K562 (cell line): ENCODE results near the gene TSC22D1. TPM values are rescaled to one million over a fixed set of nuclear protein-coding genes. Genes with fewer than 3 reads are reported as not detected.

Source experiments
- BRD4 ChIP-seq: fragments of 200-600 bp; sonication (generic); IDR thresholded peaks from 2 replicates; pipeline ENCODE4 v1.6.1; 2017; ENCODE audit warnings: inconsistent platforms
- KAT7 ChIP-seq: sonication (generic); formaldehyde crosslinking; IDR thresholded peaks from 2 replicates; pipeline ENCODE4 v1.8.0; 2022; ENCODE audit warnings: missing genetic modification reagents, mild to moderate bottlenecking, borderline replicate concordance
- MNT ChIP-seq, 2 experiments: fragments of 450-650 bp; conservative IDR thresholded peaks; 2 replicates each; pipeline ENCODE4 v1.6.1; 2017; ENCODE audit warnings: mild to moderate bottlenecking in 2 of 2, moderate library complexity in 2 of 2
- NELFE ChIP-seq: IDR thresholded peaks from 2 replicates; pipeline ENCODE4 v1.6.1; 2011; ENCODE audit warnings: mild to moderate bottlenecking; ENCODE audit not compliant: insufficient read depth, insufficient read length
- RHOXF2B ChIP-seq: fragments of 250-450 bp; sonication (Bioruptor Pico); conservative IDR thresholded peaks from 2 replicates; pipeline ENCODE4 v1.5.1; 2021
- STAT5A ChIP-seq: IDR thresholded peaks from 2 replicates; pipeline ENCODE4 v1.6.1; 2012; ENCODE audit warnings: low read length, inconsistent platforms, borderline replicate concordance
- ZBTB40 ChIP-seq, 2 experiments: fragments of 450-650 bp in 1 of 2; sonication (generic) in 1 of 2; formaldehyde crosslinking in 1 of 2; IDR thresholded peaks; 2 replicates each; pipeline versions ENCODE4 v1.7.1 to v1.9.0; 2016 to 2022; ENCODE audit warnings: inconsistent platforms in 1 of 2, mild to moderate bottlenecking in 1 of 2, missing genetic modification reagents in 1 of 2
- ZBTB49 ChIP-seq: sonication (generic); formaldehyde crosslinking; IDR thresholded peaks from 2 replicates; pipeline ENCODE4 v1.8.0; 2022; ENCODE audit warnings: missing genetic modification reagents, mild to moderate bottlenecking, borderline replicate concordance
- ZBTB7A ChIP-seq: IDR thresholded peaks from 2 replicates; pipeline ENCODE4 v1.6.1; 2011; ENCODE audit warnings: low read depth, mild to moderate bottlenecking, low read length, moderate library complexity, borderline replicate concordance; ENCODE audit not compliant: control insufficient read depth
- ZC3H11A ChIP-seq: IDR thresholded peaks from 2 replicates; pipeline ENCODE4 v1.6.1; 2012; ENCODE audit warnings: low read depth, low read length, improper control_type of control experiment
- ZNF217 ChIP-seq: sonication (generic); formaldehyde crosslinking; IDR thresholded peaks from 2 replicates; pipeline ENCODE4 v1.8.0; 2022; ENCODE audit warnings: mild to moderate bottlenecking, missing genetic modification reagents
- ZNF23 ChIP-seq: fragments of 250-450 bp; sonication (Bioruptor Pico); IDR thresholded peaks from 2 replicates; pipeline ENCODE4 v1.4.0; 2020; ENCODE audit warnings: mild to moderate bottlenecking
- ZNF699 ChIP-seq: fragments of 250-450 bp; sonication (Bioruptor Pico); IDR thresholded peaks from 2 replicates; pipeline ENCODE4 v1.8.0; 2021; ENCODE audit warnings: mild to moderate bottlenecking, moderate library complexity; ENCODE audit not compliant: insufficient replicate concordance
- polyA plus RNA-seq, 8 experiments: library from polyadenylated mRNA; depleted of rRNA in 4 of 8; stranded (reverse) in 5 of 8; unstranded in 3 of 8; fragments of >200 nt; fragmentation: Nextera tagmentation in 2 of 8; fragmentation: Illumina TruSeq in 1 of 8; extraction: Ambion mirVana in 2 of 8; extraction: Trizol in 1 of 8; gene quantifications; 2 replicates each; pipeline versions ENCODE4 v1.2.1 to v1.2.3, GENCODE V29; 2011 to 2014; ENCODE audit warnings: inconsistent platforms in 1 of 8, missing spikeins in 1 of 8
- total RNA-seq, 7 experiments: library from RNA; depleted of rRNA in 6 of 7; stranded (reverse); fragments of >200 nt in 6 of 7; fragmentation: Illumina TruSeq in 2 of 7; extraction: Trizol in 2 of 7; gene quantifications; 2 replicates each; pipeline versions ENCODE4 v1.2.1 to v1.2.3, GENCODE V29; 2011 to 2021; ENCODE audit warnings: low replicate concordance in 1 of 7

Gene TSC22D1
- total and polyA plus RNA-seq, 9 of the 15 experiments (the other 6 are each of a cell fraction or from before 2014, with no cell fraction given) = 2.6 to 19.8 (median 8.4) TPM

- TF ChIP-seq ZBTB49 (CRISPR knock-in tag) = no peak
- no peak for TF ChIP-seq STAT5A
- TF ChIP-seq RHOXF2B (CRISPR knock-in tag) = no peak
- TF ChIP-seq ZBTB7A = peak; percentile 66; the same call in 1 of the 2 replicates
- TF ChIP-seq NELFE = no peak
- TF ChIP-seq MNT (conservative IDR thresholded peaks at IDR 0.05) = 0 out of 4 replicates have a peak, but pooled peaks of 1 of the 2 experiments have one; percentile 30
- TF ChIP-seq ZNF23 = no peak
- TF ChIP-seq ZBTB40 (IDR thresholded peaks at IDR 0.05) = no peak
- no peak for TF ChIP-seq ZBTB40 (CRISPR knock-in tag; IDR thresholded peaks at IDR 0.05)
- TF ChIP-seq ZC3H11A = no peak
- no peak for TF ChIP-seq ZNF217
- TF ChIP-seq KAT7 (CRISPR knock-in tag) = no peak
- TF ChIP-seq ZNF699 = no peak
- no peak for TF ChIP-seq BRD4
Measured at GRCh38 chr13:44435142-44435918, 140.8 kb downstream of the TSC22D1 start (continued).
